ENCODE measurements around the gene VNN1.

VNN1 gene

GRCh38 chr6:132713352-132714134 is at the start of gene VNN1:
TSS of gene VNN1 (minus strand) at chr6:132714055. CDS start at chr6:132714035, 20 bp downstream.
- no peak for DNase-seq (ENCODE audit: low read depth)

GRCh38 chr6:132763269-132763668 is 49.4 kb upstream of the VNN1 start:
- DNase-seq (ENCODE audit: low read depth), result no peak

GRCh38 chr6:132760256-132760655 is 46.4 kb upstream of the VNN1 start:
- no peak for DNase-seq (ENCODE audit: low read depth)

- DNase-seq (ENCODE audit: low read depth), result no peak
Measured at GRCh38 chr6:132758689-132759088, 44.8 kb upstream of the VNN1 start.

- DNase-seq (ENCODE audit: low read depth), result no peak
Measured at GRCh38 chr6:132752255-132752654, 38.4 kb upstream of the VNN1 start.

- no peak for DNase-seq (ENCODE audit: low read depth)
Measured at GRCh38 chr6:132751828-132752227, 38.0 kb upstream of the VNN1 start.

- DNase-seq (ENCODE audit: low read depth), result no peak
Measured at GRCh38 chr6:132751306-132751705, 37.5 kb upstream of the VNN1 start.

- DNase-seq (ENCODE audit: low read depth), result no peak
Measured at GRCh38 chr6:132750455-132751248, 36.8 kb upstream of the VNN1 start.

- DNase-seq (ENCODE audit: low read depth), result no peak
Measured at GRCh38 chr6:132749111-132749510, 35.3 kb upstream of the VNN1 start.

- no peak for DNase-seq (ENCODE audit: low read depth)
Measured at GRCh38 chr6:132748446-132748845, 34.6 kb upstream of the VNN1 start.

- DNase-seq (ENCODE audit: low read depth), result no peak
Measured at GRCh38 chr6:132746048-132746447, 32.2 kb upstream of the VNN1 start.

GRCh38 chr6:132742495-132742894 is 28.6 kb upstream of the VNN1 start:
- no peak for DNase-seq (ENCODE audit: low read depth)

GRCh38 chr6:132741281-132741680 is 27.4 kb upstream of the VNN1 start:
- no peak for DNase-seq (ENCODE audit: low read depth)

- no peak for DNase-seq (ENCODE audit: low read depth)
Measured at GRCh38 chr6:132736239-132736638, 22.4 kb upstream of the VNN1 start.

GRCh38 chr6:132734694-132735236 is 20.9 kb upstream of the VNN1 start:
- no peak for DNase-seq (ENCODE audit: low read depth)

GRCh38 chr6:132733814-132734213 is 20.0 kb upstream of the VNN1 start:
- DNase-seq (ENCODE audit: low read depth), result no peak

- DNase-seq (ENCODE audit: low read depth), result no peak
Measured at GRCh38 chr6:132733283-132733682, 19.4 kb upstream of the VNN1 start.

GRCh38 chr6:132731086-132731485 is 17.2 kb upstream of the VNN1 start:
- DNase-seq (ENCODE audit: low read depth), result no peak

GRCh38 chr6:132730560-132730959 is 16.7 kb upstream of the VNN1 start:
- no peak for DNase-seq (ENCODE audit: low read depth)

GRCh38 chr6:132728616-132729015 is 14.8 kb upstream of the VNN1 start:
- no peak for DNase-seq (ENCODE audit: low read depth)

- no peak for DNase-seq (ENCODE audit: low read depth)
Measured at GRCh38 chr6:132726608-132726975, 12.7 kb upstream of the VNN1 start.

- DNase-seq (ENCODE audit: low read depth), result no peak
Measured at GRCh38 chr6:132725947-132726607, 12.2 kb upstream of the VNN1 start.

GRCh38 chr6:132725471-132725870 is 11.6 kb upstream of the VNN1 start:
- no peak for DNase-seq (ENCODE audit: low read depth)

All from CMK (cell line).